Measurements from ENCODE around the gene PLA2G2A. TPM values are rescaled to one million over a fixed set of nuclear protein-coding genes. Genes with fewer than 3 reads are reported as not detected.
"Not testable (repeated sequence)": the region's sequence is repeated elsewhere in the genome, so short reads cannot be mapped to it uniquely, and the experiment has no call there.

Gene PLA2G2A
- total and polyA plus RNA-seq, 10 of the 15 experiments (the other 5 are each of a cell fraction or from before 2014, with no cell fraction given): 0.36 TPM; not detected in 9

DNA sequence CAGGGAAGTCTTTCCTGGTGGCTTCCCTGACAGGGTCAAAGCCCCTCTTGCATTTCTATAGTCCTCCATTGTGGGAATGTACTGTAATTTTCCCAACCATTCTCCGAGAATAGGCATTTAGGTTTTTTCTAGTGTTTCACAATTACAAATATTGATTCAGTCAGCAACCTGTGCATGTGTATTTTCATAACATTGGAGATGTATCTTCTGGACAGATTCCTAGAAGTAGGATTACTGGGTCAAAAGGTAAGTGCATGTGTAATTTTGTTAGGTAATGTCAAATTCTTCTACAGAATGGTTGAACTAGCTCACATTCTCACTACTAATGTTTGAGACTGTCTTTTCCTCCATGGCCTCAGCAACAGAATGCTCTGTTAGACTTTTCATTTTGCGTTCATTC, 8.3 kb upstream of the PLA2G2A start:
- in situ Hi-C loops (cut with MboI) (no loop called here), intact Hi-C loops (cut with micrococcal nuclease; ENCODE audit: unreplicated experiment) (no loop called here)
- ChIA-PET POLR2A (no interaction called here), CTCF (no interaction called here), SMC1A (ENCODE audit: uncharacterized antibody, unreplicated experiment) (no interaction called here), RAD21 (ENCODE audit: unreplicated experiment) (no interaction called here)
- no TSS peak for BruUV-seq (replicated peaks)
- Histone ChIP-seq H3K4me1 (ENCODE audit: control insufficient read depth, insufficient read depth, low read length) (no peaks in the 10 kb centered on the region), H2AFZ (ENCODE audit: control insufficient read depth, low read depth, low read length) (no peak overlapping the region), H3K79me2 (ENCODE audit: control insufficient read depth, insufficient read depth, low read length) (no peaks in the 10 kb centered on the region), H3K4me2 (ENCODE audit: control insufficient read depth, insufficient read depth) (no peak overlapping the region), H3K9ac (ENCODE audit: control insufficient read depth, insufficient read depth, low read length) (no peak overlapping the region), H3K4me3 (no peak overlapping the region), H3K36me3 (ENCODE audit: control insufficient read depth in 2 of 2, insufficient read depth in 2 of 2, low read length in 1 of 2) (no peaks in the 10 kb centered on the region), H3K27me3 (replicated peaks in 1 of 2; ENCODE audit: control insufficient read depth in 2 of 2, insufficient read depth in 2 of 2, low read length in 1 of 2) (0 out of 4 replicates have a peak, but pooled peaks cover 0 to 2% of the 10 kb centered on the region in 2 experiments), H4K20me1 (ENCODE audit: control insufficient read depth, insufficient read depth) (no peaks in the 10 kb centered on the region), H3K9me3 (replicated peaks; ENCODE audit: control insufficient read depth, insufficient read depth, low read length) (no peaks in the 10 kb centered on the region), H3K27ac (ENCODE audit: control insufficient read depth, insufficient read depth) (no peak overlapping the region)
- WGBS (ENCODE audit: insufficient coverage, insufficient replicate concordance, low lambda C conversion rate, missing lambda C conversion rate): 42% methylated on average over 2 of the region's 2 CpGs
- FAIRE-seq: no peak
- TF ChIP-seq EED (IDR thresholded peaks at IDR 0.05; ENCODE audit: low read depth) (no peak), HDGF (IDR thresholded peaks at IDR 0.05) (no peak), ZZZ3 (IDR thresholded peaks at IDR 0.05; ENCODE audit: control insufficient read depth, insufficient read length, low read depth) (no peak)
- TF ChIP-seq, protein P1, sequence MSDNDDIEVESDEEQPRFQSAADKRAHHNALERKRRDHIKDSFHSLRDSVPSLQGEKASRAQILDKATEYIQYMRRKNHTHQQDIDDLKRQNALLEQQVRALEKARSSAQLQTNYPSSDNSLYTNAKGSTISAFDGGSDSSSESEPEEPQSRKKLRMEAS (IDR thresholded peaks at IDR 0.05; ENCODE audit: low read depth, low read length): no peak
- ATAC-seq: no peak
- DNase-seq (ENCODE audit: low read depth, low spot score): no peak

DNA sequence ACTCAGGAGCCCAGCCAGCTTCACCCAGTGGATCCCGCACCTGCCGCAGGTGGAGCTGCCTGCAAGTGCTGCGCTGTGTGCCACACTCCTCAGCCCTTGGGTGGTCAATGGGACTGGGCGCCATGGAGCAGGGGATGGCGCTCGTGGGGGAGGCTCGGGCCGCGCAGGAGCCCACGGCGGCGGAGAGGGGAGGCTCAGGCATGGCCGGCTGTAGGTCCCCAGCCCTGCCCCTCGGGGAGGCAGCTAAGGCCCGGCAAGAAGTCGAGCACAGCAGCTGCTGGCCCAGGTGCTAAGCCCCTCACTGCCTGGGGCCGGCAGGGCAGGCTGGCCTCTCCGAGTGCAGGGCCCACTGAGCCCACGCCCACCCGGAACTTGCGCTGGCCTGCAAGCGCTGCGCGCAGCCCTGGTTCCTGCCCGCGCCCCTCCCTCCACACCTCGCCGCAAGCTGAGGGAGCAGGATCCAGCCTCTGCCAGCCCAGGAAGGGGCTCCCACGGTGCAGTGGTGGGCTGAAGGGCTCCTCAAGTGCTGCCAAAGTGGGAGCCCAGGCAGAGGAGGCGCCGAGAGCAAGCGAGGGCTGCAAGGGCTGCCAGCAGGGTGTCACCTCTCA, 5.1 kb upstream of the PLA2G2A start:
- in situ Hi-C loops (cut with MboI); H3K4me2 ChIP-seq (ENCODE audit: control insufficient read depth, insufficient read depth); ATAC-seq; H4K20me1 ChIP-seq (ENCODE audit: control insufficient read depth, insufficient read depth); H2AFZ ChIP-seq (ENCODE audit: control insufficient read depth, low read depth, low read length); POLR2A ChIA-PET; H3K79me2 ChIP-seq (ENCODE audit: control insufficient read depth, insufficient read depth, low read length); H3K27ac ChIP-seq (ENCODE audit: control insufficient read depth, insufficient read depth); intact Hi-C loops (cut with micrococcal nuclease; ENCODE audit: unreplicated experiment); SMC1A ChIA-PET (ENCODE audit: uncharacterized antibody, unreplicated experiment); FAIRE-seq; RAD21 ChIA-PET (ENCODE audit: unreplicated experiment); H3K9ac ChIP-seq (ENCODE audit: control insufficient read depth, insufficient read depth, low read length); H3K9me3 ChIP-seq (replicated peaks; ENCODE audit: control insufficient read depth, insufficient read depth, low read length); H3K4me3 ChIP-seq; H3K36me3 ChIP-seq (ENCODE audit: control insufficient read depth in 2 of 2, insufficient read depth in 2 of 2, low read length in 1 of 2); H3K27me3 ChIP-seq (replicated peaks in 1 of 2; ENCODE audit: control insufficient read depth in 2 of 2, insufficient read depth in 2 of 2, low read length in 1 of 2); BruUV-seq (replicated peaks); H3K4me1 ChIP-seq (ENCODE audit: control insufficient read depth, insufficient read depth, low read length); DNase-seq (ENCODE audit: low read depth, low spot score); CTCF ChIA-PET: not testable (repeated sequence)
- WGBS (ENCODE audit: insufficient coverage, insufficient replicate concordance, low lambda C conversion rate, missing lambda C conversion rate): 69% methylated on average over 30 of the region's 32 CpGs

Measured in GM12878 (cell line).